ENCODE measurements around the gene KRT9.
"Not testable (repeated sequence)": the region's sequence is repeated elsewhere in the genome, so short reads cannot be mapped to it uniquely, and the experiment has no call there.

Gene KRT9

GRCh38 chr17:41588126-41588810, 16.4 kb upstream of the KRT9 start:
- Histone ChIP-seq H3K4me2 (ENCODE audit: low read length) (no peak overlapping the region), H2BK15ac (replicated peaks; ENCODE audit: low read depth) (no peak overlapping the region), H3K27me3 (ENCODE audit: insufficient read depth, low read length, poor library complexity) (no peaks in the 10 kb centered on the region), H3K79me1 (ENCODE audit: low read length) (no peaks in the 10 kb centered on the region), H3K56ac (ENCODE audit: low read length) (no peak overlapping the region), H2AK5ac (ENCODE audit: low read length) (no peak overlapping the region), H3K36me3 (ENCODE audit: control insufficient read depth, insufficient read depth, low read length) (no peaks in the 10 kb centered on the region), H4K5ac (ENCODE audit: low read length) (no peak overlapping the region), H3K27ac (ENCODE audit: low read depth, low read length) (no peak overlapping the region), H3K4me1 (ENCODE audit: control insufficient read depth, low read depth, low read length) (no peaks in the 10 kb centered on the region), H4K8ac (ENCODE audit: low read depth, low read length) (no peak overlapping the region), H2BK5ac (ENCODE audit: low read length) (no peak overlapping the region), H3K18ac (ENCODE audit: low read length) (no peak overlapping the region), H2BK120ac (ENCODE audit: low read depth, low read length) (no peak overlapping the region), H3K4ac (ENCODE audit: low read depth, low read length) (no peak overlapping the region), H3K23ac (ENCODE audit: low read length) (no peak overlapping the region), H3K79me2 (ENCODE audit: control insufficient read depth, insufficient read depth, low read length) (no peaks in the 10 kb centered on the region), H3K9ac (ENCODE audit: low read length) (no peak overlapping the region), H3K4me3 (ENCODE audit: low read length) (no peak overlapping the region)
- no CpG with 5 or more reads among the region's 8 CpGs for WGBS (ENCODE audit: extremely low coverage, insufficient coverage, low lambda C conversion rate)
- no peak for DNase-seq

GRCh38 chr17:41586863-41587495, 15.1 kb upstream of the KRT9 start, which contains the start of gene KRT14:
KRT14 (minus strand) TSS chr17:41586895; CDS start chr17:41586834, 61 bp downstream.
- Histone ChIP-seq H3K4me2 (ENCODE audit: low read length) (no peak within 1 kb of the TSS), H3K4me3 (ENCODE audit: low read length) (no peak within 1 kb of the TSS), H3K79me2 (ENCODE audit: control insufficient read depth, insufficient read depth, low read length) (no peaks in the 10 kb centered on the region), H3K4ac (ENCODE audit: low read depth, low read length) (no peak within 1 kb of the TSS), H4K5ac (ENCODE audit: low read length) (no peak within 1 kb of the TSS), H3K27me3 (ENCODE audit: insufficient read depth, low read length, poor library complexity) (no peaks in the 10 kb centered on the region), H3K79me1 (ENCODE audit: low read length) (no peaks in the 10 kb centered on the region), H3K56ac (ENCODE audit: low read length) (no peak within 1 kb of the TSS), H2BK15ac (replicated peaks; ENCODE audit: low read depth) (no peak within 1 kb of the TSS), H3K23ac (ENCODE audit: low read length) (no peak within 1 kb of the TSS), H3K4me1 (ENCODE audit: control insufficient read depth, low read depth, low read length) (no peaks in the 10 kb centered on the region), H3K27ac (ENCODE audit: low read depth, low read length) (no peak within 1 kb of the TSS), H3K36me3 (ENCODE audit: control insufficient read depth, insufficient read depth, low read length) (no peaks in the 10 kb centered on the region), H2BK5ac (ENCODE audit: low read length) (no peak within 1 kb of the TSS), H3K9ac (ENCODE audit: low read length) (no peak within 1 kb of the TSS), H3K18ac (ENCODE audit: low read length) (no peak within 1 kb of the TSS), H4K8ac (ENCODE audit: low read depth, low read length) (no peak within 1 kb of the TSS), H2AK5ac (ENCODE audit: low read length) (no peak within 1 kb of the TSS), H2BK120ac (ENCODE audit: low read depth, low read length) (no peak within 1 kb of the TSS)
- no CpG with 5 or more reads among the region's 15 CpGs for WGBS (ENCODE audit: extremely low coverage, insufficient coverage, low lambda C conversion rate)
- no peak for DNase-seq

- H3K4me3 ChIP-seq (ENCODE audit: low read length) = no peak overlapping the region
- peak; percentile 53 for DNase-seq
These were observed 13.6 kb upstream of the KRT9 start for GRCh38 chr17:41585301-41586056.

GRCh38 chr17:41584331-41584927, 12.6 kb upstream of the KRT9 start:
- not testable (repeated sequence) for H3K4me3 ChIP-seq (ENCODE audit: low read length); H4K5ac ChIP-seq (ENCODE audit: low read length); H4K8ac ChIP-seq (ENCODE audit: low read depth, low read length); H2BK15ac ChIP-seq (replicated peaks; ENCODE audit: low read depth); H3K4ac ChIP-seq (ENCODE audit: low read depth, low read length); H2BK120ac ChIP-seq (ENCODE audit: low read depth, low read length); H3K18ac ChIP-seq (ENCODE audit: low read length); H3K36me3 ChIP-seq (ENCODE audit: control insufficient read depth, insufficient read depth, low read length); H3K79me2 ChIP-seq (ENCODE audit: control insufficient read depth, insufficient read depth, low read length); H3K23ac ChIP-seq (ENCODE audit: low read length); H3K27me3 ChIP-seq (ENCODE audit: insufficient read depth, low read length, poor library complexity); DNase-seq; H2AK5ac ChIP-seq (ENCODE audit: low read length); H3K56ac ChIP-seq (ENCODE audit: low read length); H3K27ac ChIP-seq (ENCODE audit: low read depth, low read length); H3K4me2 ChIP-seq (ENCODE audit: low read length); H3K9ac ChIP-seq (ENCODE audit: low read length); H3K4me1 ChIP-seq (ENCODE audit: control insufficient read depth, low read depth, low read length); H2BK5ac ChIP-seq (ENCODE audit: low read length); H3K79me1 ChIP-seq (ENCODE audit: low read length)
- WGBS (ENCODE audit: extremely low coverage, insufficient coverage, low lambda C conversion rate) = no CpG with 5 or more reads among the region's 8 CpGs

More at GRCh38 chr17:41585301-41586056, 13.6 kb upstream of the KRT9 start:
- Histone ChIP-seq H3K27me3 (ENCODE audit: insufficient read depth, low read length, poor library complexity) (no peaks in the 10 kb centered on the region), H3K56ac (ENCODE audit: low read length) (no peak overlapping the region), H2BK120ac (ENCODE audit: low read depth, low read length) (no peak overlapping the region), H3K9ac (ENCODE audit: low read length) (no peak overlapping the region), H3K18ac (ENCODE audit: low read length) (no peak overlapping the region), H2BK5ac (ENCODE audit: low read length) (no peak overlapping the region), H3K36me3 (ENCODE audit: control insufficient read depth, insufficient read depth, low read length) (no peaks in the 10 kb centered on the region), H3K4ac (ENCODE audit: low read depth, low read length) (no peak overlapping the region), H3K23ac (ENCODE audit: low read length) (no peak overlapping the region), H4K8ac (ENCODE audit: low read depth, low read length) (no peak overlapping the region), H3K4me1 (ENCODE audit: control insufficient read depth, low read depth, low read length) (no peaks in the 10 kb centered on the region), H3K4me2 (ENCODE audit: low read length) (no peak overlapping the region), H4K5ac (ENCODE audit: low read length) (no peak overlapping the region), H2AK5ac (ENCODE audit: low read length) (no peak overlapping the region), H2BK15ac (replicated peaks; ENCODE audit: low read depth) (no peak overlapping the region), H3K79me1 (ENCODE audit: low read length) (no peaks in the 10 kb centered on the region), H3K27ac (ENCODE audit: low read depth, low read length) (no peak overlapping the region), H3K79me2 (ENCODE audit: control insufficient read depth, insufficient read depth, low read length) (no peaks in the 10 kb centered on the region)
- no CpG with 5 or more reads among the region's 5 CpGs for WGBS (ENCODE audit: extremely low coverage, insufficient coverage, low lambda C conversion rate)

DNA sequence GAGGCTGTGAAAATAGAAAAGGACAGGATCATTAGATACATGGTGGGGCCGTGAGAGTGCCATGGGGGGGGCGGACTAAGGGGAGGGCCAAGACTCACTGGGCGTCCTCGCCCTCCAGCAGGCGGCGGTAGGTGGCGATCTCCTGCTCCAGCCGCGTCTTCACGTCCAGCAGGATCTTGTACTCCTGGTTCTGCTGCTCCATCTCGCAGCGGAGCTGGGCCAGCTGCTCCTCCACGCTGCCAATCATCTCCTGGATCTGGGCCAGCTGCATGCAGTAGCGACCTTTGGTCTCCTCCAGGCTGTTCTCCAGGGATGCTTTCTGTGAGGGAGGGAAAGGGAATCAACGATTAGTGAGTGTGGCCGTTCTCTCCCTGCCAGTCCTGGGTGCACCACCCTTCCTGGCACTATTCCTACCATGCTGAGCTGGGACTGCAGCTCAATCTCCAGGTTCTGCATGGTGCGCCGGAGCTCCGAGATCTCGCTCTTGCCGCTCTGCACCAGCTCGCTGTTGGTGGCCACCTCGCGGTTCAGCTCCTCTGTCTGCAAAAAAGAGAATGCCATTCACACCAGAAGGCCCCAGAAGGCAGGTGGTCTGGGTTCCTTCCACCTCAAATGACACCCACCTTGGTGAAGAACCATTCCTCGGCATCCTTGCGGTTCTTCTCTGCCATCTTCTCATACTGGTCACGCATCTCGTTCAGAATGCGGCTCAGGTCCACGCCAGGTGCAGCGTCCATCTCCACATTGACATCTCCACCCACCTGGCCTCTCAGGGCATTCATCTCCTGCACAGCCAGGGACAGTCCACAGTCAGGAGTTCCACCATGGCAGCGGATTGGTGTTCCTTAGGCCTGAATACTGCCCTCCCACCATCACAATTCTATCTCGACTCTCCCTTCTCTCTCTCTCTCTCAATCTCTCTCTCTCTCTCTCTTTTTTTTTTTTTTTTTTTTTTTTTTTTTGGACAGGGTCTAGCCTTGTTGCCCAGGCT, 11.6 kb upstream of the KRT9 start:
- no CpG with 5 or more reads among the region's 33 CpGs for WGBS (ENCODE audit: extremely low coverage, insufficient coverage, low lambda C conversion rate)
- Histone ChIP-seq H3K18ac (ENCODE audit: low read length) (no peak overlapping the region), H4K8ac (ENCODE audit: low read depth, low read length) (no peak overlapping the region), H3K56ac (ENCODE audit: low read length) (no peak overlapping the region), H2BK5ac (ENCODE audit: low read length) (no peak overlapping the region), H3K36me3 (ENCODE audit: control insufficient read depth, insufficient read depth, low read length) (no peaks in the 10 kb centered on the region), H2BK120ac (ENCODE audit: low read depth, low read length) (no peak overlapping the region), H3K27me3 (ENCODE audit: insufficient read depth, low read length, poor library complexity) (no peaks in the 10 kb centered on the region), H3K4ac (ENCODE audit: low read depth, low read length) (no peak overlapping the region), H3K4me1 (ENCODE audit: control insufficient read depth, low read depth, low read length) (no peaks in the 10 kb centered on the region), H3K23ac (ENCODE audit: low read length) (no peak overlapping the region), H2BK15ac (replicated peaks; ENCODE audit: low read depth) (no peak overlapping the region), H3K27ac (ENCODE audit: low read depth, low read length) (no peak overlapping the region), H4K5ac (ENCODE audit: low read length) (no peak overlapping the region), H2AK5ac (ENCODE audit: low read length) (no peak overlapping the region), H3K9ac (ENCODE audit: low read length) (no peak overlapping the region), H3K4me2 (ENCODE audit: low read length) (no peak overlapping the region), H3K4me3 (ENCODE audit: low read length) (no peak overlapping the region), H3K79me2 (ENCODE audit: control insufficient read depth, insufficient read depth, low read length) (no peaks in the 10 kb centered on the region), H3K79me1 (ENCODE audit: low read length) (no peaks in the 10 kb centered on the region)
- no peak for DNase-seq

Measured in mesendoderm (in vitro differentiated cells).